HG03095 (cell line): Measurements from ENCODE around the gene FAM20C.

Source experiments
- ATAC-seq: cut with Tn5 transposase; IDR thresholded peaks from one replicate; pipeline ENCODE4 v1.9.1; 2021; ENCODE audit warnings: moderate library complexity; ENCODE audit not compliant: unreplicated experiment

Gene FAM20C

GRCh38 chr7:223118-223800 is 30.9 kb downstream of the FAM20C start:
- ATAC-seq, result no peak

GRCh38 chr7:223861-224260 is 31.5 kb downstream of the FAM20C start:
- no peak for ATAC-seq

GRCh38 chr7:226281-226895 is 34.0 kb downstream of the FAM20C start:
- no peak for ATAC-seq

- ATAC-seq, result no peak
Measured at GRCh38 chr7:227926-228325, 35.6 kb downstream of the FAM20C start.

GRCh38 chr7:228610-229009 is 36.2 kb downstream of the FAM20C start:
- no peak for ATAC-seq

- no peak for ATAC-seq
Measured at GRCh38 chr7:229184-229964, 37.0 kb downstream of the FAM20C start.

- no peak for ATAC-seq
Measured at GRCh38 chr7:230274-230673, 37.9 kb downstream of the FAM20C start.

- ATAC-seq, result no peak
Measured at GRCh38 chr7:231030-231857, 38.9 kb downstream of the FAM20C start.

GRCh38 chr7:231858-232246 is 39.5 kb downstream of the FAM20C start:
- no peak for ATAC-seq

GRCh38 chr7:232410-233248 is 40.3 kb downstream of the FAM20C start:
- no peak for ATAC-seq

- no peak for ATAC-seq
Measured at GRCh38 chr7:233249-234035, 41.1 kb downstream of the FAM20C start.

GRCh38 chr7:234051-234707 is 41.8 kb downstream of the FAM20C start:
- no peak for ATAC-seq

GRCh38 chr7:234708-235553 is 42.6 kb downstream of the FAM20C start:
- ATAC-seq, result no peak

- ATAC-seq, result no peak
Measured at GRCh38 chr7:235576-236395, 43.4 kb downstream of the FAM20C start.

- ATAC-seq, result no peak
Measured at GRCh38 chr7:236967-237366, 44.6 kb downstream of the FAM20C start.

GRCh38 chr7:237385-237784 is 45.0 kb downstream of the FAM20C start:
- ATAC-seq, result no peak

GRCh38 chr7:240146-240676 is 47.8 kb downstream of the FAM20C start:
- ATAC-seq, result no peak
